ENCODE results near the gene RNF169. TPM values are rescaled to one million over a fixed set of nuclear protein-coding genes. Genes with fewer than 3 reads are reported as not detected.

RNF169 gene
- total and polyA plus RNA-seq, 2 experiments from 2014 or later, result 0.78 to 16.5 TPM

- no peak for TF ChIP-seq ZNF462 (CRISPR knock-in tag; IDR thresholded peaks at IDR 0.05)
- TF ChIP-seq ZNF331 (CRISPR knock-in tag; IDR thresholded peaks at IDR 0.05; ENCODE audit: low read depth), result no peak
- TF ChIP-seq, protein P1, sequence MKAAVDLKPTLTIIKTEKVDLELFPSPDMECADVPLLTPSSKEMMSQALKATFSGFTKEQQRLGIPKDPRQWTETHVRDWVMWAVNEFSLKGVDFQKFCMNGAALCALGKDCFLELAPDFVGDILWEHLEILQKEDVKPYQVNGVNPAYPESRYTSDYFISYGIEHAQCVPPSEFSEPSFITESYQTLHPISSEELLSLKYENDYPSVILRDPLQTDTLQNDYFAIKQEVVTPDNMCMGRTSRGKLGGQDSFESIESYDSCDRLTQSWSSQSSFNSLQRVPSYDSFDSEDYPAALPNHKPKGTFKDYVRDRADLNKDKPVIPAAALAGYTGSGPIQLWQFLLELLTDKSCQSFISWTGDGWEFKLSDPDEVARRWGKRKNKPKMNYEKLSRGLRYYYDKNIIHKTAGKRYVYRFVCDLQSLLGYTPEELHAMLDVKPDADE (IDR thresholded peaks at IDR 0.05), result no peak
- no peak for TF ChIP-seq ZNF114 (CRISPR knock-in tag; IDR thresholded peaks at IDR 0.05)
- TF ChIP-seq EZH2phosphoT487 (IDR thresholded peaks at IDR 0.05; ENCODE audit: unreplicated experiment), result no peak
- no peak for TF ChIP-seq NANOG (IDR thresholded peaks at IDR 0.05; ENCODE audit: borderline replicate concordance)
- TF ChIP-seq CTCF (conservative IDR thresholded peaks at IDR 0.05; ENCODE audit: low read depth in 2 of 2), result no peak
Observed at GRCh38 chr11:74853223-74853622, 104.6 kb downstream of the RNF169 start (continued).

All from GM23338 (cell line).